ENCODE measurements around the gene DOCK3.

DNA sequence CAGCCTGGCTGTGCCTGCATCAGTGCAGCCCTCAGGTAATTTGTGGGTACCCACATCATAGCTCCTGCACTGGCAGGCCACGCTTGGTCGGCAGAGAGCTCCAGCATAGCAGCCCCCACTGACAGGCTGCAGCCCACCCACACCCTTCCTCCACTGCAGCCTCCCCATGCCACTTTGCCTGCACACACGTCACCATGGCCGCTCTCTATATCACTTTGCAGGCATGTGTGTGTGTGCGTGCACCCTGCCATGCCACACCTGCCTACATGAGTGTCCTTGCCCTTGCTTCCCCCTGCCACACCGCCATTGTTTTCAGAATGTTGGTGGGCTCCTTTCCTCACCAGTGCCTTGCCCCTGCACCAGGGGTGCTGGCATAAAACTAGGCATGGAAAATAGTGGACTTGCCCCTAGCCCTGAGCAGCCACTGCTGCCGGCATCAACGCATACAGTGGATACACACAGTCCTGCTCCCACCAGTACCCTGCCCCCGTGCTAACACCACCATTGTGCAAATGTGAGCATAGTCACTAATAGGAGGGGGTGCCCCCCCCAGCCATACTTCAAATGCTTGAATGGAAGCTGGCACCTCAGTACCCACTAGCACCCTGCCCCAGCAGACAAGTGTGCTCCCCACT, 431.6 kb downstream of the DOCK3 start:
- TF ChIP-seq, protein P1, sequence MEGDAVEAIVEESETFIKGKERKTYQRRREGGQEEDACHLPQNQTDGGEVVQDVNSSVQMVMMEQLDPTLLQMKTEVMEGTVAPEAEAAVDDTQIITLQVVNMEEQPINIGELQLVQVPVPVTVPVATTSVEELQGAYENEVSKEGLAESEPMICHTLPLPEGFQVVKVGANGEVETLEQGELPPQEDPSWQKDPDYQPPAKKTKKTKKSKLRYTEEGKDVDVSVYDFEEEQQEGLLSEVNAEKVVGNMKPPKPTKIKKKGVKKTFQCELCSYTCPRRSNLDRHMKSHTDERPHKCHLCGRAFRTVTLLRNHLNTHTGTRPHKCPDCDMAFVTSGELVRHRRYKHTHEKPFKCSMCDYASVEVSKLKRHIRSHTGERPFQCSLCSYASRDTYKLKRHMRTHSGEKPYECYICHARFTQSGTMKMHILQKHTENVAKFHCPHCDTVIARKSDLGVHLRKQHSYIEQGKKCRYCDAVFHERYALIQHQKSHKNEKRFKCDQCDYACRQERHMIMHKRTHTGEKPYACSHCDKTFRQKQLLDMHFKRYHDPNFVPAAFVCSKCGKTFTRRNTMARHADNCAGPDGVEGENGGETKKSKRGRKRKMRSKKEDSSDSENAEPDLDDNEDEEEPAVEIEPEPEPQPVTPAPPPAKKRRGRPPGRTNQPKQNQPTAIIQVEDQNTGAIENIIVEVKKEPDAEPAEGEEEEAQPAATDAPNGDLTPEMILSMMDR (IDR thresholded peaks at IDR 0.05) = no peak
- TF ChIP-seq, protein P2, sequence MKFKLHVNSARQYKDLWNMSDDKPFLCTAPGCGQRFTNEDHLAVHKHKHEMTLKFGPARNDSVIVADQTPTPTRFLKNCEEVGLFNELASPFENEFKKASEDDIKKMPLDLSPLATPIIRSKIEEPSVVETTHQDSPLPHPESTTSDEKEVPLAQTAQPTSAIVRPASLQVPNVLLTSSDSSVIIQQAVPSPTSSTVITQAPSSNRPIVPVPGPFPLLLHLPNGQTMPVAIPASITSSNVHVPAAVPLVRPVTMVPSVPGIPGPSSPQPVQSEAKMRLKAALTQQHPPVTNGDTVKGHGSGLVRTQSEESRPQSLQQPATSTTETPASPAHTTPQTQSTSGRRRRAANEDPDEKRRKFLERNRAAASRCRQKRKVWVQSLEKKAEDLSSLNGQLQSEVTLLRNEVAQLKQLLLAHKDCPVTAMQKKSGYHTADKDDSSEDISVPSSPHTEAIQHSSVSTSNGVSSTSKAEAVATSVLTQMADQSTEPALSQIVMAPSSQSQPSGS (CRISPR knock-in tag; IDR thresholded peaks at IDR 0.05; ENCODE audit: borderline replicate concordance, low read depth) = no peak

Data from WTC11 (cell line).